Muscle of leg (tissue), 11 donors: ENCODE measurements around the gene CEP55. TPM values are rescaled to one million over a fixed set of nuclear protein-coding genes. Genes with fewer than 3 reads are reported as not detected.
"Not testable (repeated sequence)": the region's sequence is repeated elsewhere in the genome, so short reads cannot be mapped to it uniquely, and the experiment has no call there.

Experiments used
- DNase-seq: peaks from one replicate; pipeline ENCODE4 v3.0.0; 2013
- H3K27ac ChIP-seq: one replicate; pipeline ENCODE4 v1.5.1; 2013; ENCODE audit warnings: mild to moderate bottlenecking, low read length, control low read depth
- H3K27me3 ChIP-seq: one replicate; pipeline ENCODE4 v1.6.1; 2013; ENCODE audit warnings: low read length; ENCODE audit not compliant: control insufficient read depth, insufficient read depth
- H3K36me3 ChIP-seq: one replicate; pipeline ENCODE4 v1.6.1; 2013; ENCODE audit warnings: low read length; ENCODE audit not compliant: control insufficient read depth, insufficient read depth
- H3K4me1 ChIP-seq: one replicate; pipeline ENCODE4 v1.6.1; 2013; ENCODE audit warnings: low read length; ENCODE audit not compliant: control insufficient read depth, insufficient read depth
- H3K4me3 ChIP-seq: one replicate; pipeline ENCODE4 v1.5.1; 2013; ENCODE audit warnings: low read length, control low read depth
- H3K9me3 ChIP-seq: replicated peaks from 2 replicates; pipeline ENCODE4 v1.6.1; 2013; ENCODE audit warnings: low read depth, low read length; ENCODE audit not compliant: control insufficient read depth
- WGBS: methylation state at CpG from one replicate; pipeline ENCODE4 v1.1.5; 2013; ENCODE audit warnings: missing lambda C conversion rate; ENCODE audit not compliant: insufficient coverage; 5-methylcytosine and 5-hydroxymethylcytosine counted together
- polyA plus RNA-seq, 8 donors: library from polyadenylated mRNA; unstranded; fragments of 120-200 nt; gene quantifications; one replicate each; pipeline versions ENCODE4 v1.2.1 to v1.2.3, GENCODE V29; 2013; ENCODE audit warnings: inconsistent platforms in 1 of 8, low replicate concordance in 1 of 8; ENCODE audit not compliant: insufficient read length in 8 of 8, insufficient read depth in 1 of 8
- total RNA-seq: library from RNA; stranded (reverse); fragments of 120-200 nt; gene quantifications from one replicate; pipeline ENCODE4 v1.2.4, GENCODE V29; 2013

CEP55 gene
- total and polyA plus RNA-seq, 9 donors, result 7.0 to 14.1 (median 8.7) TPM

- H3K4me3 ChIP-seq, DNase-seq, H3K36me3 ChIP-seq, H3K9me3 ChIP-seq, H3K27ac ChIP-seq, H3K27me3 ChIP-seq: not testable (repeated sequence)
- peaks cover 11% of the 10 kb centered on the region for H3K4me1 ChIP-seq
- no CpG with 5 or more reads among the region's 4 CpGs for WGBS
Observed at GRCh38 chr10:93540871-93541270, 44.5 kb downstream of the CEP55 start.

- Histone ChIP-seq H3K4me3 (peak overlapping the region; percentile 6), H3K27ac (peak overlapping the region; percentile 45), H3K4me1 (peaks cover 11% of the 10 kb centered on the region), H3K27me3 (no peaks in the 10 kb centered on the region), H3K9me3 (no peaks in the 10 kb centered on the region), H3K36me3 (no peaks in the 10 kb centered on the region)
- WGBS, result 34% methylated on average over 15 of the region's 23 CpGs
- peak; percentile 74 for DNase-seq
Observed at GRCh38 chr10:93541402-93542357, 45.3 kb downstream of the CEP55 start.

- Histone ChIP-seq H3K9me3 (no peaks in the 10 kb centered on the region), H3K4me3 (peak overlapping the region; percentile 6), H3K27me3 (no peaks in the 10 kb centered on the region), H3K36me3 (no peaks in the 10 kb centered on the region), H3K4me1 (peaks cover 11% of the 10 kb centered on the region), H3K27ac (peak overlapping the region; percentile 45)
- 10% methylated on average over 8 of the region's 10 CpGs for WGBS
- DNase-seq, result peak; percentile 89
Observed at GRCh38 chr10:93542358-93542791, 46.0 kb downstream of the CEP55 start.

- not testable (repeated sequence) for H3K4me1 ChIP-seq, H3K27ac ChIP-seq, H3K9me3 ChIP-seq, DNase-seq, H3K4me3 ChIP-seq, H3K27me3 ChIP-seq, H3K36me3 ChIP-seq
- 73% methylated on average over 4 of the region's 8 CpGs for WGBS
Observed at GRCh38 chr10:93546995-93547394, 50.6 kb downstream of the CEP55 start.

GRCh38 chr10:93547522-93547921 lies 51.1 kb downstream of the CEP55 start:
- Histone ChIP-seq H3K27me3 (no peaks in the 10 kb centered on the region), H3K4me3 (no peak overlapping the region), H3K36me3 (no peaks in the 10 kb centered on the region), H3K9me3 (no peaks in the 10 kb centered on the region), H3K4me1 (peaks cover 4% of the 10 kb centered on the region), H3K27ac (no peak overlapping the region)
- no peak for DNase-seq

DNA sequence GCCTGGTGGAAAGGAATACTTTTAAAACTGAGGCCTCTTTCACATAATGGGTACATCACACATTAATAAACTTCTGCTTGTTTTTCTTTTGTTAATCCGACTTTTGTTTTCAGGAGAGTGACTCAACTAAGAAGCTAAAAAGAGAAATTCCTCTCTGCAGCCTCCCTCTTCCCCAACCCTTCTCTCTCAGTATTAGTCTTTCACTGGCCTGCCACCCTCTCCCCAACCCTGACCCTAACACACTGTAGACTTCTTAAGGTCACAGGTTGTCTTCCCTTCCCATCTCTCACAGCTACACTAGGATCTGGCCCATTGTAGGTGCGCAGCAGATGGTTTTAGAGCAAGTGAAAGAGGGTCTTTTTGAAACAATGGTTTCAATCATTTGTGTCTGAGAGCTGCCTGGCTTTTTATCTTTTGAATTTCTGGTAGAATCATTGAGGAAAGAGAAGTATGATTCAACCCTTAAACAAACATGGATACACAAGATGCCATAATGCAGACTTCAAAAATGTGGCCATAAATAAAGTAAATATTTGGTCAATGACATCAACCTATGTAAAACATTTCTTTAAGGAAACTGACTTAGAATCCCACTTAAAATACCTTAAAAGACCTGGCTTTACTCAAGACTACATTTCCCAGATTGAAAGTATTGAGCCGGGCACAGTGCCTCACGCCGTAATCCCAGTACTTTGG lies 52.1 kb downstream of the CEP55 start:
- Histone ChIP-seq H3K4me1 (peaks cover under 1% of the 10 kb centered on the region), H3K36me3 (no peaks in the 10 kb centered on the region), H3K4me3 (no peak overlapping the region), H3K27ac (no peak overlapping the region), H3K27me3 (no peaks in the 10 kb centered on the region), H3K9me3 (no peaks in the 10 kb centered on the region)
- 92% methylated on average over 4 of the region's 5 CpGs for WGBS
- DNase-seq, result no peak

DNA sequence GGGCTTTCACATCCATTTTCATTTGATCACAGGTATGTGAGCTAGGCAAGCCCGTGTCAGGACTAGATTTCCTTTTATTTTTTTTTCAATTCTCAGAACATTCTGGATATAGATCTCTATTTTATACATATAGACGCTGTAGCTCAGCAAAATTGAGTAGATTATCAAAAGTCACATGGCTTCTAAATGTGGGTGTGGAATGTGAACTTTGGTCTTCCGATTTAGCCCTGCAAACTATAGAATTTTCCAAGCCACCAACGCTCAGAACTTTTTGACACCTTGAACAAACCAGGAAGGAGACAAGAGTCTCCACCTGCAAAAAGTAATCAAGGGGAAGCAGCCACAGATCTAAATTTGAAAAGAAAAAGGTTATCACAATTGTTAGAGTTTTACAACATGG lies 54.2 kb downstream of the CEP55 start:
- WGBS, result no CpG with 5 or more reads among the region's 4 CpGs
- Histone ChIP-seq H3K36me3 (no peaks in the 10 kb centered on the region), H3K9me3 (no peaks in the 10 kb centered on the region), H3K4me1 (peaks cover 5% of the 10 kb centered on the region), H3K4me3 (no peak overlapping the region), H3K27me3 (no peaks in the 10 kb centered on the region), H3K27ac (no peak overlapping the region)
- no peak for DNase-seq

DNA sequence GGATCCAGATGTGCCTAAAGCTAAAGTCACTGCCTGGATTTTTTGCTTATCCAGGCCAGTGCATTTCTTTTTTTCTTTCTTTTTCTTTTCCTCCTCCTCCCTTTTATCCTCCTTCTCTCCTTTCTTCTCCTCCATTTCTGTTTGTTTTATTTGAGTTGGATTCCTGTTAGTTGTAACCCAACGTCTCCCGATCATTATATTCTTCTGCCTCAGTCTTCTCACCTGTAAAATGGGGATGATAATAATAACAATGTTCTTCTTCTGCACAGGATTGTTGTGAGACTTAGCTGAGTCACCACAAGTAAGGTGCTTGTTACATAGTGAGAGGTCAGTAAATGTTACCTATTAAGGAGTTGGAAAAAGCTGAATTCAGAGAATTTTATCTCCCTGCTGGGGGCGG lies 56.4 kb downstream of the CEP55 start:
- H3K27ac ChIP-seq, result no peak overlapping the region
- DNase-seq, result no peak
- H3K36me3 ChIP-seq, result no peaks in the 10 kb centered on the region
- WGBS, result no CpG with 5 or more reads among the region's 3 CpGs
- H3K27me3 ChIP-seq, result no peaks in the 10 kb centered on the region
- no peak overlapping the region for H3K4me3 ChIP-seq
- H3K9me3 ChIP-seq, result no peaks in the 10 kb centered on the region
- peaks cover 5% of the 10 kb centered on the region for H3K4me1 ChIP-seq

DNA sequence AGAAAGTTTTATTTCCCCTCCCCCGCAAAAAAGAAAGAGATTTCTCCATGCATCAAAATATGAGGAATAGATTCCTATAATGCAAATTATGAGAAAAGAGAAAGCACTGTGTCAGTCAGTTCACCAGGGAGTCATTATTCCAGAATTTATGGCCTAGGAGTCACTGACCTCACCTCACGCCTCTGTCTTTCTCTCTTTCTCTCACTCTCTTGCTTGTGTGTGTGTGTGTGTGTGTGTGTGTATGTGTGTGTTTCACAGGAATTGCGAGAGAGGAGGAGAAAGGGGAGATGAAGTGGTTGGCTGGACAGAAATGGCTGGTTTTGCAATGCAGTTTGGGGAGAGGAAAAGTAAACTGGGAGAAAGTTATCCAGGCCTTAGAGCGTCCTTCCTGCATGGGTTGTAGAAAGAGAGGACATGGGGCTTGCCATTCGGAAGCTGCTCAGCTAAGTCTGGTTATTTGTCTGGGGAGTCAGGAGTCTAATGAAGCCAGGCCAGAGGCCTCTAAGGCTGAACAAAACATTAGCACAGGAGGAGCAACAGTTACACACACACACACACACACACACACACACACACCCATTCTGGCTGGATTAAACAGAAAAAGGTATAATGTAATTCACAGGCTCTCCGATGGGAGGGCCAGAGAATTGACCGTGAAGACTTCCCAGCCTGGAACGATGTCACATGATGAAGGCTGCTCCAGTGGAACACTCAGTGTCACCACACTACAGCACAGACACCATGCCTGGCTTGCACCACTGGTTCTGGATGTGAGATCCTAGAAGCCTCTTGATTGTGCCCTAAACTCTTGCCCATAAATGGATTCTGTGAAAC lies 57.3 kb downstream of the CEP55 start:
- H3K27me3 ChIP-seq, result no peaks in the 10 kb centered on the region
- no peak overlapping the region for H3K27ac ChIP-seq
- peak; percentile 54 for DNase-seq
- H3K4me1 ChIP-seq, result peaks cover 5% of the 10 kb centered on the region
- no peak overlapping the region for H3K4me3 ChIP-seq
- no peaks in the 10 kb centered on the region for H3K36me3 ChIP-seq
- no peaks in the 10 kb centered on the region for H3K9me3 ChIP-seq
- 32% methylated on average over 5 of the region's 8 CpGs for WGBS

DNA sequence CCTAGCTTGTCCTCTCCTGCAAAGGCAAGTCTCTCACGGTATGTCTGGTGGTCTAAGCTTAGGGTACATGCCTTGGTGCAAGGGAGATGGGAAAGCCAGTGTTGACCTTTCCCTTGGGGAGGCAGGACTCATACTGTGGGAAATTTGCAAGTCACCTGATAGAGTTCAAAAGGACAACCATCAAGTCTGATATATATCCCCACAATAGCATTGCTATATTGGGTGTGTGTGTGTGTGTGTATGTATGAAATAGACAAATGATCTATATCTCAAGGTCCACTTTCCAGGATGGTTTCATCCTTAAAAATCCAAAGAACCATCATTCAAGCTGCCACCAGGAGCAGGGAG lies 57.9 kb downstream of the CEP55 start:
- no CpG with 5 or more reads among the region's 1 CpG for WGBS
- H3K27ac ChIP-seq, result no peak overlapping the region
- H3K4me3 ChIP-seq, result no peak overlapping the region

More for the DNA sequence above, 57.9 kb downstream of the CEP55 start:
- no peaks in the 10 kb centered on the region for H3K27me3 ChIP-seq
- H3K9me3 ChIP-seq, result no peaks in the 10 kb centered on the region
- DNase-seq, result no peak
- H3K4me1 ChIP-seq, result peaks cover 5% of the 10 kb centered on the region
- H3K36me3 ChIP-seq, result no peaks in the 10 kb centered on the region
